Astrocyte of the spinal cord (primary cell): ENCODE measurements around the gene PPP1CA.

Source experiments
- DNase-seq: peaks from one replicate; pipeline ENCODE4 v3.0.0; 2011; ENCODE audit warnings: low read depth, low spot score
- H3K4me3 ChIP-seq: 2 replicates; pipeline ENCODE4 v1.5.1; 2011; ENCODE audit warnings: low read depth, mild to moderate bottlenecking, low read length, moderate library complexity
- CTCF ChIP-seq: IDR thresholded peaks from 2 replicates; pipeline ENCODE4 v1.5.1; 2012; ENCODE audit warnings: low read depth, mild to moderate bottlenecking, low read length, inconsistent platforms
- in situ Hi-C: cut with HindIII; loops from 2 replicates; pipeline ENCODE4 v1.10.0; 2017; ENCODE audit warnings: low sequenced_read_pairs

The PPP1CA gene

DNA sequence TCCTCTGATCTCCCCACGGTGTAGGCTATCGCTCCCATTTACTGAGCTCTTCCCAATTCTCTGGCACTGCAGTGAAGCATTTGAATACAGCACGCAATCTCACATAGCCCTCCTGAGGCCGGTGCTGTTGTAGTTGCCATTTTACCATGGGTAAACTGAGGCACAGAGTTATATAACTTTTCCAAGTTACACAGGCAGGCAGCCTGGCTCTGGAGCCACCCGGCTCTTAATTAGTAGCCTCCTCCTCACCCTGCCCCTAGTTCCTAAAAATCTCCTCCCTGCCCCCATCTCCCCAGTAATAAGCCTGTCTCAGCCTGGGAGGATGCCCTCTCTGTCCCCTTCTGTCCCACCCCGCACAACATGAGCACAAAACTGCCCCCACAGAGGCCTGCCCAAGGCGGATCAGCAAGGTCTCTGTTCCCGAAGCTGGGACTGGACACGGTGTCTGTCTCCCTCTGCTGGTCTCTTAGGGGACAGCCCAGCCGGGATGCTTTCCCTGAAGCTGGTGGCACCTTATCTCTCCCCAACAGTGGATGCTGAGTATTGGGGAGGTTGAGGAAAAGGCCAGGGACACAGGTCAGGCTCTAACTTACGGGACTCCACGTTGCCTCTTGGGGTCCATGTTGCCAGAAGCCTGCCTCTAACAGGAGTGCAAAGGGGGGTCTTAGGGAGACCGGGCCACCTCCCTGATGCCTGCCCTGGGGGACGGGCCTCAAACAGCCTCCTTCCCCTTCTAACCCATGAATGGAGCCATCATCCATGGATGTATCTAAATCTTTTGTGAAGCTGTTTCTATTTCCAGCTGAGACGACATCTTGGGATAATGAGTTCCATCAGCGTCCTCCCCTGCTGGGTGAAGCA is 19.2 kb downstream of the PPP1CA start:
- TF ChIP-seq CTCF, result peak; percentile 99
- H3K4me3 ChIP-seq, result no peak overlapping the region
- DNase-seq, result peak; percentile 71
- in situ Hi-C loops, result no loop called here

- in situ Hi-C loops, result no loop called here
- DNase-seq, result no peak
- TF ChIP-seq CTCF, result no peak
- no peak overlapping the region for H3K4me3 ChIP-seq
Observed at GRCh38 chr11:67381244-67381972, 20.2 kb downstream of the PPP1CA start.

DNA sequence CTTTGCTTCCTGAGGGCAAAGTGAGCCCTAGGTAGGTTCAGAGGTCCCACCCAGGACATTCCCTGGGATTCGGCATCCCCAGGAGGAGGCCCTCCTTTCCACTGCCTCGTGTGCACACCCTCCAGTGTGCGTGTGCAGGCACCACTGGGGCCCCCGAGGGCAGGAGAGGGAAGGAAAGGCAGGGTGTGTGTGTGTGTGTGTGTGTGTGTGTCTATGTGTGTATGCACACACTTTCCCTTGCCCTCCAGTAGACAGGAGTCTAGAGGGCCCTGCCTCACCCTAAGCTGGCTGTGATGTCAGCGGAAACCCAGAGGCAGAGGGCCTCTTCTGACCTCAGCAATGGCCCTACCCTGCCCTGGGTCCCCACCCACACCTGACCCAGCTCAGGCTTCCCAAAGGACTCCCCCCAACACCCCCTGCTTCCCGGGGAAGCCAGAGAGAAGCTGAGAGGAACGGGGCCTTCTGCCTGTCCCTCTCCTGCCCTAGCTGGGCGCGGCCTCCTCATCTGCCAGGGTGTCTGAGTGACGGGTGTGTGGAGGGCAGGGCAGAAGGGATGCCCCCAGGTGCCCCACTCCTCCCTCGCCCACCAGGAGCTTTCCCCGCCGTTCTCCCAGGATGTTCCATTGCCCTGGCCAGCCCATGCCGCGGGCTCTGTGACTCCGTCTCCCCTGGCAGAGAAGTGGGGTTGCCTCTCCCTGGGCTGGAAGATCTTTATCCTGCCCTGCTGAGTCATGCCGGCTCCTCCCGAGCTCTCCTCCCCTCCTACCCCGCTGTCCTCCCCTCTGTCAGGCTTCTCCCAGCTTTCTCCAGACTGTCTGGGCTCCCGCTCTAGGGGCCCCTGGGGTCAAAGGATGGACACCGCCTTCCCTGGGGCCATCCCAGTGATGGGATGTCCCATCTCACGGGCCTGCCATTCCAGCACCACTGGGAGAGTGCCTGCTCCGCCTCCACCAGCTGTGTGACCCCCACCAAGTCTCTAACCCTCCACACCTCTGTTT is 22.3 kb downstream of the PPP1CA start:
- no peak overlapping the region for H3K4me3 ChIP-seq
- no peak for TF ChIP-seq CTCF
- in situ Hi-C loops, result no loop called here
- DNase-seq, result no peak

- in situ Hi-C loops, result no loop called here
- TF ChIP-seq CTCF, result no peak
- no peak overlapping the region for H3K4me3 ChIP-seq
- no peak for DNase-seq
Observed at GRCh38 chr11:67378544-67378943, 23.1 kb downstream of the PPP1CA start.

GRCh38 chr11:67376873-67377808 is 24.5 kb downstream of the PPP1CA start:
- in situ Hi-C loops, result no loop called here
- H3K4me3 ChIP-seq, result no peak overlapping the region
- no peak for TF ChIP-seq CTCF

More at GRCh38 chr11:67376873-67377808, 24.5 kb downstream of the PPP1CA start:
- no peak for DNase-seq
